Stimulated activated CD8-positive, alpha-beta memory T cell treated with anti-CD3 and anti-CD28 coated beads, Interleukin-12 subunit alpha, Interleukin-12 subunit beta, amount 100 ng/mL, for 1 hour (primary cell): ENCODE measurements around the gene TXNRD2.
"Not testable (repeated sequence)": the region's sequence is repeated elsewhere in the genome, so short reads cannot be mapped to it uniquely, and the experiment has no call there.

Experiments
- DNase-seq: peaks from one replicate; pipeline ENCODE4 v3.0.0-alpha.2; 2020; ENCODE audit warnings: low read depth

Gene TXNRD2

DNA sequence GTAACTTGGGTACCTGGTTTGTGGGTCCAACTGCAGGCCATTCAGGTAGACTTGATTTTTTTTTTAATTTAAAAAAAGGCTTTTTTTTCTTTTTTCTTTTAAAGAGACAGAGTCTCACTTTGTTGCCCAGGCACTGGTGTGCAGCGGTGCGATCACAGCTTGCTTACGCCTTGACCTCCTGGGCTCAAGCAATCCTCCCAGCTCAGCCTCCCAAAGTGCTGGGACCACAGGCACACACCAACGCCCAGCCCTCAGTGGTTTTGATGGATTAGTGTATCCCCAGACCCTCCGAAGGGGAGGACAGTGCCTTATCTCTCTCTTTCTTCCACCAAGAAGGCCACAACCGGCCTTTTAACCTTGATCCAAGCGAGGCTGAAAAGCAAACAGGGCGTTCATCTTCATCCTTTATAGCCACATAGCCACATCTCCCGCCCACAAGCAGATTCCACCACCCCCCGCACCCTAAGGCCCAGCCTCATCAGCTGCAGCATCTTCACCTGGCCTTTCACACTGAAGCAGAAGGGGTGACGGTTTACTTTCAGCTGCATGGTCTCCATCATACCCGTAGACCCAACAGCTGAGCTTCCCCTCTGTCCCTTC is 17.6 kb downstream of the TXNRD2 start:
- DNase-seq = no peak

DNA sequence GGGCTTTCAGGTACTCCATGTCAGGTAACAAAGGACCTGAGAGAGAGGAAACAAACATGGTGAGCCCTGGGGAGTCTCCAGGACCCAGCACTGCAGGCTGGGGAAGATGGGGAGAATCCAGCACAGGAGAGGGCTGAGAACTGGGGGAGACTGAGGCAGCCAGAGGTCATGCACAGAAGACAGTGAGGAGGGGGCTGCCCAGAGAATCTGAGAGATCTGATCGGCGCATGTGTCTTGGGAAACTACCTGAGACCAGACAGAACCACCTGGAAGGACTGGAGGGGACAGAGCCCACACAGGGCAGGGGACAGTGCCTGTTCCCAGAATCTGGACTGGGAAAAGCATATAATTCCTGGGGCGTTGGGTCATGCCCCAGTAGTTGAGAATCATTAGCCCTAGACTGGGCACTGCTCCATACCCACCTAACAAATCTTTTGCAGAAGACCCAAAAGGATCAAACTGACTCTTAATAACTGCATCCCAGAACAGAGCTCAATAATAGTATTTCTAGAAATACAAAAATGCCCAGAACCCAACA is 20.0 kb downstream of the TXNRD2 start:
- no peak for DNase-seq

DNA sequence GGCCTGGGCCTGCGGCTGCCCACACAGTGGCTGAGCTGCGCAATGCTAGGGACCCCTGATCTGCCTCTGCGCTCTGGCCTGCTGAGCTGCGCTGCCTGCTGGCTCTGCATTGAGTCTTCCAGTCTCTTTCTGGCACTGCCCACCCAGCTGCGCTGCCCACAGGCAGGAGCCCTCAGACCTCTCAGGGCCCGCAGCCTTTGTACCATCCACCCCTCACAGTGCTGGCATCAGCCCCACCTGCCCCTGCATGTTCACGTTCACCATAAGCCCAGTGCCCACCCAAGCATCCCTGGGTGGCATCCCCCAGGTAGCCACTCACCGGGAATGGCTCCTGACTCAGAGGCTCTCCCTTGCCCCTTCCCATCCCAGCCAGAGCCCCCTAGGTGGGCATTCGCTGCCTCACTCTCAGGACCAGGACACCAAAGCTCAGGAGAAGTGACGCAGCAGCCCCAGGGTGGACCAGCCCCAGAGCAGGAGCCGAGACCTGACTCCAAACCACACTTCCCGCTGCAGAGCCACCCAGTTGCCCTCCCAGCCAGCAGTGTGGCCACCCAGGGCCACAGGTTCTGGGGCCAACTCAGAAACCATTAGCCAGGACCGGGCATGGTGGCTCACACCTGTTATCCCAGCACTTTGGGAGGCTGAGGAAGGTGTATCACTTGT is 21.8 kb downstream of the TXNRD2 start:
- DNase-seq = no peak

DNA sequence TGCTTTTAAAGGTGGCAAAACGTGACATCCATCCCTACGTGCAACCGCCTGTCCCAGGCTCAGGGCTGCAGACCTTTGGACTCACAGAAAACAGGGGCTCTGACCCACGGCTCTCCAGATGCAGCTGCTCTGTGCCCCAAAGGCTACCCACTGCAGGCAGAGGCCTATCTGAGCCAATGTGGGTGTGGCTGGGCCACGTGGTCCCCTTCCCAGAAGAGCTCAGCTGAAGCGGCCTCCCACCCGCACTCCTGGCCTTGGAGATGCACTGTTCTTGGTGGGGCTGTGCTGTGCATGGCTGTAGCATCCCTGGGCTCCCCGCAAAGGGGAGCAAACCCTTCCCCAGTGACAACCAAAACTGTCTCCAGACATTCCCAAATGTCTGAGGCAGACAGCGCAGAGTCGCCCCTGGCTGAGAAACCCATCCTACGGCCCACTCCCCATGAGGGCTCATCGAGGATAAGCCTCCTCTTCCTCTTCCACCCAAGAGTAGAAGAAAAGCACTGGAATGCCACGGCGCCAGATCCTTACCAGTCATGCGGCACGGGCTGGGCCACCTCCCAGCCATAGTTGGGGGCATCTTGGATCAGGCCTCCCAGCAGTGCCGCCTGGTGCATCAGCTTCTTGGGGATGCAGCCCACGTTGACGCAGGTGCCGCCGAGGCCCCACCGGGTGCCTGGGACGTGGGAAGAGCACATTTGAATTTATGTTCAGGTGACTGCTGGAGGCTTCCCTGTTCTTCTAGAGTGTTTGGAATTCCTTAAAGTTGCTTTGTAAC is 23.1 kb downstream of the TXNRD2 start:
- DNase-seq = no peak

DNA sequence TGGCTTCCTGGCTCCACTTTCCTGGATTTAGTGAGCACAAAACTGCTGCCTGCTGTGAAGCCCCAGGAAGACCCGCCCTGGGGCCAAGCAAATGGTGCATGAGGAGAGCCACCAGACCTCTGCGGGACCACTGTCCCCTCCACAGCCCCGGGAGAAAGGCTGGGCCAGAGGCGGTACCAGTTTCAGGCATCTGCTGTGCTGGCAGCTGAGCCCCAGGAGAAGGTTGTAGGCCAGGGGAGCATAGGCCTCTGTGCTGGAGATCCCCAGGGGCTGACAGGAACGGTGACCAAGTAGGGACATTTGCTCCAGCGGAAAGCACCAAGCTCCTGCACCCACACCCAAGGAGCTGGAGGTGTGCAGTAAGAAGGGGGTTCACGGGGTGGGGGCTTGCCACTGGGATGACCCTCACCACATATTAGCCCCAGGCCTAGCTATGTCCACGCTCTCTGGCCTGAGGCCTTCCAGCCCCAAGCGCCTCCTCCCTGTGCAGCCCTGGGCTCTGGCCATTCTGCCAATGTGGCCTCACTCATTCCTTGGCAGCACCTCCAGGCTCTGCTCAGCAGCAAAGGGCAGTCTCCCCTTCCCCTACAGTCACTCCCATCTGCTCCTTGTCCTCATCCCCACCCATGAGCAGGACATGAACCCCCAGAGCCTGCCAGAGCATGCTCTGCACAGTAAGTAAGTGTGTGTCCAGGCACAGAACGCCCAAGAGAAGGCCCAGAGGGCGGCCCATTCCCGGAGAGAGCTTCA is 24.1 kb downstream of the TXNRD2 start:
- DNase-seq = no peak

DNA sequence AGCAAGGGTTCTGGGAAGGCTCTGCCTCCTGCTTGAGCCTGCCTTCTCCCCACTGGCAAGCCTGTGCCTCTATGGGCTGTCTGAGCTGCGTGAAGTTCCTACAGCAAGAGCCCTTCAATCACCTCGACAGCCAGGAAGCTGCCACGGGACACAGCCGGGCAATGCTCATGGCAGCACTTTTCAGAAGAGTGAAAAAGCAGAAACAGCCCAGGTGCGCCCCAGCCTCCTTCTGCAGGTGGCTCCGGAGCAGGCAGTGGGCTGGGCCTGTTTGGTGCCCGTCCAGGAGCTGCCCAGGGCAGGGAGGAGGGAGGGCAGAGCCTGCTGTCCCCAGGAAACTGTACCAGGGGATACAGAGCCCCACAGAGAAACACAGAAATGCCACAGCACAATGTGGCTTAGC is 24.7 kb downstream of the TXNRD2 start:
- DNase-seq = no peak

DNA sequence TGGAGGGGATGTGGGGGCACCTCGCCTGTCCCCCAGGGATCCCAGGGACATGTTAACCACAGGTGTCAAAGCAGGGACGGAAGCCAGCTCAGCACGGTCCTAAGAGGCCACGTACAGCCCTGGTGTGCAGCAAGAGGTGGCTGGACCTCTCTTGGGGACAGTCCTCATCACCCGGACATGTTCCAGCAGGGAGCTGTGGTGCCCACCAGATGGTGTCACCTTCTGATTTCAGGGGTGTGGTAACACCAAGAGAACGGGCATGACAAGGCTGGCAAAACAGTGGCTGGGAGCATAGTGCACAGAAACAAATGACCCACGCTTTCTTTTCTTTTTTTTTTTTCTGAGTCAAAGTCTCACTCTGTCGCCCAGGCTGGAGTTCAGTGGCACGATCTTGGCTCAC is 25.6 kb downstream of the TXNRD2 start:
- no peak for DNase-seq

DNA sequence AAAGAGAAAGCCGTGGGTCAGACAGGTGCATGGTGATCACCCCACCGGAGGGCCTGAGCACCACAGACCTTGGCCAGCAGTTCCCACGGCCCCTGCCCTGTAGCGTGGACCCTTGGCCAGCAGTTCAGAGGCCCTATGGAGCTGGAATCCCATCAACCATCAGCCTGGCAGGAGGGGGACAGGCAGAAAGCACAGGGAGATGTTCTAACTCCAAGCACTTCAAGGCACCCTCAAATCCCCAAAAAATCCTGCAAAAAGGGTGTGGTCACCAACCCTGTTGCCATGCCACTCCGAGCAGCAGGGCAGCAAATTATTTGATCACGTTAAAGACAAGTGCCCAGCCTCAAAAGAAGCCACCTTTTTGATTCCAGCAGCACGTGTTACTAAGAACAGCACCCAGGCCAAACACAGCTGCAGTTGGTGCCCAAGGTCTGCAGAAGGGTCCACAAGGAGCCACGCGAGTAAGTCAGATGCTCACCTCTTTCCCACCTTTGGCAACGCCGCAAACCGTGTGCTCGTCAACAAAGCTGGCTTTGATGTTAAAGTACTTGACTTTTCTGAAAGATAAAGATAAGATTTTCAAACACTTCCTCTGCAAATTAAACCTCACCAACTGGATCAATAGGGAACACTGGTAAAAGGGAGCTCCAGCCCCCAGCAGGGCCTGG is 26.2 kb downstream of the TXNRD2 start:
- DNase-seq = no peak

DNA sequence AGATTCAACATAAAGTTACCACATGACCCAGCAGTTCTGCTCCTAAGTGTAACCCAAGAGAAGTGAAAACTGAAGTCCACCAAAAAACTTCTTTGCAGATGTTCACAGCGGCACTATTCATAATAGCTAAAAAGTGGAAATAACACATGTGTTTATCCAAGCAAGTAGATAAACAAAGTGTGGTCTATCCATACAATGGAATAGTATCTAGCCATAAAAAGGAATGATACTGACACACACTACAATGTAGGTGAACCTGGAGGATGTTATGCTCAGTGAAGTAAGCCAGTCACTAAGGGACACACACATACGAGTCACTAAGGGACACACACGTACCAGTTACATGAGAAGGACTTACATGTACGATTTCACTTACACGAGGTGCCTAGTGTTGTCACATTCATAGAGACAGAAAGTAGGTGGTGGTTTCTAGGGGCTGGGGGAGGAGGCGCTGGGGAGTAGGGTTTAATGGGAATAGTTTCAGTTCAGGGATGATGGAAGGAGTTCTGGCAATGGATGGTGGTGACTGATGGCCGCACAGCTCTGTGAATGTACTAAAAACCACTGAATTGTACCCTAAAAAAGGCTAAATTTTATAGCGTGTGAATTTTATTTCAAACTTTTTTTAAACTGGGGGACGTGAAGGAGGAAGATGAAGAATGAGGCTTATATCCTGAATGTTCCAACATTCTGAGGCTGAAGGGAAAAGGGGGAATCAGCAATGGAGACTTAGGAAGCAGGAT is 27.2 kb downstream of the TXNRD2 start:
- DNase-seq = no peak

DNA sequence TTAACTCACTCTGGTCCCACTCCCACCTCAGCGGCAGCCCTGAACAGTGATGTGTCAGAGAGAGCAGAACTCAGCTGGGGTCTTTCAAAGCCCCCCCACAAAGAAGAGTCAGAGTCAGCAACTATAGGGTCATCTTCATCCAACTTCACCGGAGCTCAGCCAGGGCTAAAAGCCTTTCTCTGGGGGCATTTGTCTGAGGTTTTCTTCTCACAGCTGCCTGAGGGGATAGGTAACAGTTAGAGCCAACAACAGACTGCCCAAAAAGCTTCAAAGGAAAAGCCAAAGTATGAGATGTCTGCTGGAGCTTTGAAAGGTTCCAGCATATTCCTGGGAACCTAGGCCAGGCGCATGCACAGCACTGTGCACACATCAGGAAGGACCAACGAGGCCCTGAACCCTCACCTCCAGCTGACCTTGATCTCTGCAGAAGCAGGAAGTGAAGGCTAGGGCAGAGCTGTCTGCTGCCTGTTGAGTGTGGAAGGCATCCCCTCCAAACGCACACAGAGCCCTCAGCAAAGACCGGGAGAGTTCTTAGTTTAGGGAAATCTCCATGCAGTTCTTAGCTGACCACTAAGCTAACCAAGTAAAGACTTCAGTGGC is 28.2 kb downstream of the TXNRD2 start:
- DNase-seq = no peak

DNA sequence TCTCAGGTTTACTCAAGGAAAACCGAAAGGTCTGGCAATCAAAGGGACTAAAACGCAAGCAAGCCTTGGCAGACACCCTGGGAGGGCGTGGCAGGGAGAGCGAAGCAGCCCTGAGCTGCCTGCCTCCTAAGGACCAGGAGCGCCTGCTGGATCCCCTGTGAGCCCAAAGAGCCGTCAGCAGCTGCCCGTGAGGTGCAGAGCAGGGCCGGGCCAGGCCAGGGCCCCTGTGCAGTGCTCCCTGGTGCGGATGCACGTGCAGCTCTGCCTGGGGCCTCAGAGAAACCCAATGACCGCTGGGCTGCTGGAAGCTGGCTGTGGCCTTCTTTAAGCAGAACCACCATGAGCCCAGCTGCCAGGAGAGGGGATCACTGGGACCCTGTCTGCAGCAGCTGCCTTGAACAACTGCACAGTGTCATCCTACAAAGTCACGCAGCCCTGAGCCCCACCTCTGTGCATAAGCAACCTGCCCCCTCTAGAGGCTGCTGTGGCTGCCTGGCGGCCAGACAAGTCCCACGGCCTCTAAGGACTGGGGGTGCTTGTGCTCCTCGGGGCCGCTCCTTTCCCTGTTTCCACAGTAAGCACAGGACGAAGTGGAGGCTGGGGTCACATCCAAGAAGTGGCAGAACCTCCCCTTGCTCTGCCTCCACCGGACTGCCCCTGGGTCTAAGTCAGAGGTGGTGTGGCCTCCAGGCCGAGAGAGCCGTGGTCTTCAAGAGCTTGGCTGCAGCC is 29.2 kb downstream of the TXNRD2 start:
- DNase-seq = no peak

DNA sequence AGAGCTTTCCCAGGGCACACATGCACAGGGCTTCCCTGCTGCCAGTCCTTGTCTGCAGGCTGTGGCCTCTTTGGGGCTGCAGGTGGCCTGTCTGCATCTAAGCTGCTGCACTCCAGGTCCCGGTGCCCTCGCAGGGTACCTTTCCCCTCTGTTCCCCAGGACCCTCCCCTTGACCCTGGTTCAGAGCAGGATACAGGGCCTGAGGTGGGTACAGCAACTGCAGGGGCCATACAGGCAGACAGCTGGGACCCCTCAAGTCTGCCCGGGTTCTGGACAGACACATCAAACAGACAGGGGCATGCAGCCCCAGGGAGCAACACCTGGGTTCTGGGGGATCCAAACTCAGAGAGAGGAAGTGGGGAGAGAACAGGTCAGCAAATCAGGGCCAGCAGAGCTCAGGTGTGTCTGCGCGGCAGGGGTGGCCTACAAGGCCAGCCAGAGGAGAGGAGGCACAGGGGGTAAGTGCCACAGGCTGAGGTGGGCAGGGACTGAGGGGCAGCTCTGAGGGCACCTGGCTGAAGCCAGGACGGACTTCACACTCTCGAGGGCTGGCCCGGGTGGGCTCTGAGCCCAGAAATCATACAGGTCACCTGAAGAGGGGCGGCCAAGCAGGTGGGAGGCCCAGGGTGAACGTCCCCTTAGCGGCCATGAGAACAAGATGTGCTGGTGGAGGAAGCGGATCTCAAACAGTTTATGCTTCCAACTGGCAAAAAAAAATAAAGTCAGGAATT is 29.9 kb downstream of the TXNRD2 start:
- no peak for DNase-seq

DNA sequence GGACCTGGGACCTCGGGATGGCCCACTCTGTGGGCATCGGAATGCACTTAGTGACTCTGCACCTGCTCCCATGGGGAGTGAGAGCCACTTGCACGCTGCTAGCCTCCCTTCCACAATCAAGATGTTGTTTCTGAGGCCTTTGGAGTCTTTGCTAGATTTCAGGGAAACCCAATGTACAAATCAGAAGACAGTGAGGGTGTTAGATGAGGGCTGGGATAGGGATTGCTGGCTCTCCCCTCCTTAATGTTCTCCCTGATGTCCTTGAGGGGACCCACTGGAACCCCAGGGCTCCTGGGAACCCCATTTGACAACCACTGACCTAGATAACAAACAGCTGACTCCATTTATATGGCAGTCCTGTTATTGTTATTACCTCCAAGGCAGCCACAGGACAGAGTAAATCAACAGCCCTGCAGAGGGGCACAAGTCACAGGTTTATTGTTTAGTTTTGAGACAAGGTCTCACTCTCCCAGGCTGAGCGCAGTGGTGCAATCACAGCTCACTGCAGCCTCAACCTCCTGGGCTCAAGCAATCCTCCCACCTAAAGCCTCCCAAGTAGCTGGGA is 31.4 kb downstream of the TXNRD2 start:
- DNase-seq = no peak

DNA sequence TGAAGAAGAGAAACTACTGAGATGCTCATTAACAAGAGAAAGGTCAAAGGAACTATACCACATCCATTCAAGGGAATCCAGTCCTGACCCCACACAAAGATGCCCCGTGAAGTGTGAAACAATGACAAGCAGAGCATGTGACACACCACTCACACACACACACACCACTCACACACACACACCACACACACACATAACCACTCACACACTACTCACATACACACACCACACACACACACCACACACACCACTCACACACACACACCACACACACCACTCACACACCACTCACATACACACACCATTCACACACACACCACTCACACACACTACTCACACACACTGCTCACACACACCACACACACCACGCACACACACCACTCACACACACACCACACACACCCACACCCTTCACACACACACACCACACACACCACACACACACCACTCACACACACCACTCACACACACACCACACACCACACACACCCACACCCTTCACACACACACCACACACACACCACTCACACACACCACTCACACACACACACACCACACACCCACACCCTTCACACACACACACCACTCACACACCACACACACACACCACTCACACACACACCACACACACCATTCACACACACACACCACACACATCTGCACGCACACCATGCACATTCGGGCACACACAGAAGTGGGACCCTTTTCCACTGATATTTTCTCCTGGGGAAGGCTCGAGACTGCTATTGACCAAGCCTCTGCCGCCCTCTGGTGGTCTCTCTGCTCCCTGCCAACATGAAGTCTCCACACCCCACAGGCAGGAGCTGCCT is 32.1 kb downstream of the TXNRD2 start:
- DNase-seq = peak; percentile 78

DNA sequence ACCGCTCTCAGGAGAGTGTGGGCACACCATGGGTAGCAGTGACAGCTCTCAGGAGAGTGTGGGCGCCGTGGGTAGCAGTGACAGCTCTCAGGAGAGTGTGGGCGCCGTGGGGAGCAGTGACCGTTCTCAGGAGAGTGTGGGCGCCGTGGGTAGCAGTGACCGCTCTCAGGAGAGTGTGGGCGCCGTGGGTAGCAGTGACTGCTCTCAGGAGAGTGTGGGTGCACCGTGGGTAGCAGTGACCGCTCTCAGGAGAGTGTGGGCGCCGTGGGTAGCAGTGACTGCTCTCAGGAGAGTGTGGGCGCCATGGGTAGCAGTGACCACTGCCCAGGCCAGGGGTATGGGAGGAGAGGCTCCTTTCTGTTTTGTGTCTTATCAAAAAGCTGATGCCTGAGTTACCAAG is 33.7 kb downstream of the TXNRD2 start:
- DNase-seq = not testable (repeated sequence)

DNA sequence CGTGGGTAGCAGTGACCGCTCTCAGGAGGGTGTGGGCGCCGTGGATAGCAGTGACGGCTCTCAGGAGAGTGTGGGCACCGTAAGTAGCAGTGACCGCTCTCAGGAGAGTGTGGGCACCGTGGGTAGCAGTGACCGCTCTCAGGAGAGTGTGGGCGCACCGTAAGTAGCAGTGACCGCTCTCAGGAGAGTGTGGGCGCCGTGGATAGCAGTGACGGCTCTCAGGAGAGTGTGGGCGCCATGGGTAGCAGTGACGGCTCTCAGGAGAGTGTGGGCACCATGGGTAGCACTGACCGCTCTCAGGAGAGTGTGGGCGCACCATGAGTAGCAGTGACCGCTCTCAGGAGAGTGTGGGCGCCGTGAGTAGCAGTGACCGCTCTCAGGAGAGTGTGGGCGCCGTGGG is 34.8 kb downstream of the TXNRD2 start:
- not testable (repeated sequence) for DNase-seq

DNA sequence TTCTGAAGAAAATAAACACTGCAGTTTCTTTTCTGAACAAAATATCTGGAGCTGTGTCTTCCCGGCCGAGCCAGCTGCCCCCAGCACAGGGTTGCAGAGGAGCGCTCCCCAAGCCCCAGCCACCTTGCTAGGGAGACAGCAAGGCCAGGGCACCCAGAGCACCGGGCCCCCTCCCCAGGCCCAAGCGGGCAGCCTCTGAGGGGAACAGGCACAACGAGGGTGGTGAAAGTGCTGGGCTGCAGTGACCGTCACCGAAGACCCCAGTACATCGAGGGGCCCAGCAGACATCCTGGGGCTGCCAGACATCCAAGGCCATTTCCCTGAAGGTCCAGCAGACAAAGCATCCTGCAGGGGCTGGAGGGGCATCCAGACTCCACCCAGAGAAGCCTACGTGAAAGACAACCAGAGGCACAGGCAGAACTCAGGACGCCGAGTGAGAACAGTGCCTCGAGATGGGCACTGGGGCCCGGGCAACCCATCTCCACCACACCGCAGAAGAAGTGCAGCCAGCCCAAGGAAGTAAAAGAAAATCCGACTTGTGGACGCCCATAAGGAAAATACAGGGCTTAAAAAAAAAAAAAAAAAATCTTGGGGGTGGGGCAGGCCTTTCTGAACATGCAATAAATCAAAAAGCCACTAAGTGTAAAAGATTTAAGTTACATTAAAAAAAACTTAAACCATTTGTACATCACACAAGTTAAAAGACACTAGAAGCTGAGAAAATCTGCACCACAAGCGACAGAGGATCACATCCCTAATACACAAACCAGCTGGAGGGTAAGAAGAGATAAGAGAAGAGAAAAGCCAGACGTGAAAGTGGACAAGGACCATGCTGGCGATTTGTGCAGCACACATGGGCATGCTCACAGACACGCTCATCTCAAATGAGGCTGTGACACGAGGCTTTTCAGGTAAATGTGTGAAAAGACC is 36.0 kb downstream of the TXNRD2 start:
- DNase-seq = no peak
